ENCODE measurements around the gene CTNNA3.

- TF ChIP-seq CTCF (IDR thresholded peaks at IDR 0.05 in 4 of 5, conservative IDR thresholded peaks at IDR 0.05 in 1 of 5) (no peak), POLR2A (IDR thresholded peaks at IDR 0.05) (no peak)
Measured at GRCh38 chr10:67622984-67623383, 73.0 kb downstream of the CTNNA3 start.
